K562 (cell line): Measurements from ENCODE around the gene SORL1-AS1.

ENCODE experiments used
- ATAC-seq: fragments of 200-7000 bp; cut with Tn5 transposase; 3 replicates; pipeline ENCODE4 v1.9.1; 2020; ENCODE audit warnings: moderate library complexity
- BruUV-seq: library from RNA; stranded (reverse); fragments of 400-500 nt; replicated peaks from 2 replicates; lab custom pipeline; 2021; lab: Mats Ljungman, UMichigan
- CTCF ChIA-PET: fragments of 300-600 bp; formaldehyde crosslinking; extraction: SDS; loops from one replicate; lab custom pipeline; 2021; ENCODE audit warnings: low intra/inter-chr PET ratio; lab: Yijun Ruan, JAX
- POLR2A ChIA-PET: fragments of 300-600, 350-650 bp; sonication (Branson Sonifier 250); formaldehyde crosslinking; extraction: SDS; loops from one replicate; lab custom pipeline; 2021; ENCODE audit warnings: antibody characterized with exemption, inconsistent platforms; lab: Yijun Ruan, JAX
- DNase-seq, 4 experiments: peaks; one replicate each; pipeline versions ENCODE4 v3.0.0 to v3.0.0-alpha.2; 2011 to 2018; ENCODE audit warnings: low spot score in 3 of 4, mixed read lengths in 3 of 4; ENCODE audit errors: extremely low read depth in 1 of 4
- FAIRE-seq: peaks from 2 replicates; lab custom pipeline; 2011; peaks lifted over from hg19 to GRCh38; lab: Jason Lieb, UNC
- H2AFZ ChIP-seq: 2 replicates; pipeline ENCODE4 v1.6.0; 2011; ENCODE audit warnings: low read depth, low read length, control low read depth, inconsistent platforms
- H3K27ac ChIP-seq: fragments of 200-600 bp; 3 replicates; pipeline ENCODE4 v1.8.0; 2011; ENCODE audit warnings: low read depth, mild to moderate bottlenecking, control low read depth, inconsistent platforms, low read length, moderate library complexity, mixed read lengths; ENCODE audit errors: extremely low read depth
- H3K27me3 ChIP-seq, 2 experiments: fragments of 300-600 bp in 1 of 2; 2 replicates in 1 of 2; 3 replicates in 1 of 2; pipeline versions ENCODE4 v1.6.0 to v1.8.0; 2011; ENCODE audit warnings: inconsistent platforms in 2 of 2, low read length in 2 of 2, mild to moderate bottlenecking in 1 of 2, mixed read lengths in 1 of 2, moderate library complexity in 1 of 2; ENCODE audit not compliant: control insufficient read depth in 2 of 2, insufficient read depth in 2 of 2
- H3K36me3 ChIP-seq: fragments of 300-600 bp; 3 replicates; pipeline ENCODE4 v1.8.0; 2011; ENCODE audit warnings: mild to moderate bottlenecking, low read length, inconsistent platforms; ENCODE audit not compliant: control insufficient read depth, insufficient read depth
- H3K4me1 ChIP-seq, 2 experiments: fragments of 200-600 bp in 1 of 2; replicated peaks in 1 of 2; 2 replicates in 1 of 2; 3 replicates in 1 of 2; pipeline versions ENCODE4 v1.5.1 to v1.8.0; 2011; ENCODE audit warnings: inconsistent platforms in 2 of 2, low read length in 2 of 2, mild to moderate bottlenecking in 1 of 2, mixed read lengths in 1 of 2, moderate library complexity in 1 of 2; ENCODE audit not compliant: control insufficient read depth in 2 of 2, insufficient read depth in 2 of 2
- H3K4me2 ChIP-seq: 2 replicates; pipeline ENCODE4 v1.6.1; 2011; ENCODE audit warnings: low read length, control low read depth, inconsistent platforms, mixed read lengths; ENCODE audit not compliant: insufficient read depth
- H3K4me3 ChIP-seq: fragments of 200-600 bp; sonication (generic), shearing (Covaris generic); 2 replicates; pipeline ENCODE4 v1.5.1; 2016; ENCODE audit warnings: control low read depth, inconsistent platforms
- H3K79me2 ChIP-seq: fragments of 200-600 bp; 3 replicates; pipeline ENCODE4 v1.8.0; 2011; ENCODE audit warnings: low read length, inconsistent platforms; ENCODE audit not compliant: control insufficient read depth, insufficient read depth
- H3K9ac ChIP-seq, 2 experiments: 2 replicates each; pipeline versions ENCODE4 v1.6.0 to v1.6.1; 2011; ENCODE audit warnings: low read depth in 2 of 2, low read length in 2 of 2, control low read depth in 1 of 2, inconsistent platforms in 1 of 2, mild to moderate bottlenecking in 1 of 2, mixed read lengths in 1 of 2; ENCODE audit not compliant: insufficient read depth in 1 of 2
- H3K9me1 ChIP-seq: one replicate; pipeline ENCODE4 v1.6.0; 2011; ENCODE audit warnings: inconsistent platforms, mild to moderate bottlenecking, low read length, moderate library complexity; ENCODE audit not compliant: control insufficient read depth, insufficient read depth
- H3K9me3 ChIP-seq: replicated peaks from 2 replicates; pipeline ENCODE4 v1.5.1; 2011; ENCODE audit warnings: low read depth, low read length, inconsistent platforms; ENCODE audit not compliant: control insufficient read depth, insufficient read depth
- H4K20me1 ChIP-seq: replicated peaks from 2 replicates; pipeline ENCODE4 v1.6.1; 2011; ENCODE audit warnings: low read length, inconsistent platforms, mixed read lengths; ENCODE audit not compliant: control insufficient read depth, insufficient read depth
- ATF7 ChIP-seq: fragments of 450-650 bp; IDR thresholded peaks from 2 replicates; pipeline ENCODE4 v1.7.1; 2014; ENCODE audit warnings: mild to moderate bottlenecking, moderate library complexity
- RBM39 ChIP-seq: fragments of 200-400 bp; formaldehyde crosslinking; optimal IDR thresholded peaks from 2 replicates; pipeline ENCODE3; 2018; ENCODE audit warnings: low read depth, low read length
- ZBTB7A ChIP-seq: IDR thresholded peaks from 2 replicates; pipeline ENCODE4 v1.6.1; 2011; ENCODE audit warnings: low read depth, mild to moderate bottlenecking, low read length, moderate library complexity, borderline replicate concordance; ENCODE audit not compliant: control insufficient read depth
- ZFP91 ChIP-seq: sonication (generic); formaldehyde crosslinking; IDR thresholded peaks from 2 replicates; pipeline ENCODE4 v1.8.0; 2022; ENCODE audit warnings: mild to moderate bottlenecking, missing genetic modification reagents
- ZNF165 ChIP-seq: fragments of 250-450 bp; sonication (Bioruptor Pico); IDR thresholded peaks from 2 replicates; pipeline ENCODE4 v1.4.0; 2020; ENCODE audit warnings: borderline replicate concordance
- ZNF280B ChIP-seq: fragments of 250-450 bp; sonication (Bioruptor Pico); IDR thresholded peaks from 2 replicates; pipeline ENCODE4 v1.5.1; 2021; ENCODE audit warnings: mild to moderate bottlenecking
- ZNF518B ChIP-seq: fragments of 250-450 bp; sonication (Bioruptor Pico); IDR thresholded peaks from 2 replicates; pipeline ENCODE4 v1.5.0; 2021; ENCODE audit warnings: mild to moderate bottlenecking, moderate library complexity
- ZNF764 ChIP-seq: fragments of 250-450 bp; sonication (Bioruptor Pico); IDR thresholded peaks from 2 replicates; pipeline ENCODE4 v1.4.0; 2020; ENCODE audit warnings: low read depth, mild to moderate bottlenecking, moderate library complexity
- WGBS: fragments of 100-300 bp; shearing (Covaris generic); methylation state at CpG from one replicate; pipeline ENCODE4 v1.1.6; 2016; ENCODE audit warnings: low coverage, mixed read lengths; ENCODE audit not compliant: insufficient coverage; ENCODE audit errors: missing lambda C conversion rate; 5-methylcytosine and 5-hydroxymethylcytosine counted together
- in situ Hi-C: fragments of 300-500 bp; cut with MboI; formaldehyde crosslinking; loops from 4 replicates; pipeline ENCODE4 v1.15.0; 2018; ENCODE audit warnings: inconsistent platforms, mixed read lengths
- intact Hi-C: fragments of 100-400 bp; cut with micrococcal nuclease; formaldehyde crosslinking; loops from 2 replicates; pipeline ENCODE4 v1.14.2; 2022

SORL1-AS1 gene

GRCh38 chr11:121476379-121477032, 23.7 kb upstream of the SORL1-AS1 start:
- Histone ChIP-seq H3K9me3 (no peaks in the 10 kb centered on the region), H3K4me1 (no peaks in the 10 kb centered on the region), H3K9me1 (no peaks in the 10 kb centered on the region), H3K9ac (no peak overlapping the region), H2AFZ (no peak overlapping the region), H3K27me3 (peaks cover 0 to 15% of the 10 kb centered on the region in 2 experiments; a peak in 2 of 5 replicates)
- intact Hi-C loops, result no loop called here
- WGBS, result 0% methylated on average over 4 of the region's 5 CpGs
- no peak for ATAC-seq
- FAIRE-seq, result no peak
- POLR2A ChIA-PET, result no interaction called here
- DNase-seq, result no peak
- TF ChIP-seq ZNF764 (CRISPR knock-in tag), result no peak
- TF ChIP-seq, all 486 proteins: peak for 0
- H3K4me2 ChIP-seq, result no peak overlapping the region
- H3K4me3 ChIP-seq, result no peak overlapping the region
- no TSS peak for BruUV-seq
- H3K36me3 ChIP-seq, result no peaks in the 10 kb centered on the region
- in situ Hi-C loops, result no loop called here
- no peaks in the 10 kb centered on the region for H4K20me1 ChIP-seq
- H3K79me2 ChIP-seq, result no peaks in the 10 kb centered on the region
- no peak overlapping the region for H3K27ac ChIP-seq
- CTCF ChIA-PET, result no interaction called here

GRCh38 chr11:121474680-121475079, 21.9 kb upstream of the SORL1-AS1 start:
- Histone ChIP-seq H3K4me2 (no peak overlapping the region), H3K4me1 (no peaks in the 10 kb centered on the region), H3K79me2 (no peaks in the 10 kb centered on the region), H3K27ac (no peak overlapping the region), H2AFZ (no peak overlapping the region), H3K36me3 (no peaks in the 10 kb centered on the region), H3K4me3 (no peak overlapping the region), H3K9ac (no peak overlapping the region), H3K9me3 (no peaks in the 10 kb centered on the region), H4K20me1 (no peaks in the 10 kb centered on the region), H3K27me3 (peaks cover 0 to 21% of the 10 kb centered on the region in 2 experiments; a peak in 2 of 5 replicates), H3K9me1 (no peaks in the 10 kb centered on the region)
- ChIA-PET CTCF (no interaction called here), POLR2A (no interaction called here)
- no peak for ATAC-seq
- WGBS, result 3% methylated on average over 7 of the region's 7 CpGs
- no peak for TF ChIP-seq ZBTB7A
- TF ChIP-seq ZNF518B (CRISPR knock-in tag), result no peak
- no peak for TF ChIP-seq ZNF165 (CRISPR knock-in tag)
- no peak for TF ChIP-seq ZFP91 (CRISPR knock-in tag)
- no peak for TF ChIP-seq RBM39
- no peak for TF ChIP-seq ZNF280B (CRISPR knock-in tag)
- TF ChIP-seq ATF7, result no peak
- no peak for DNase-seq
- in situ Hi-C loops, result no loop called here
- intact Hi-C loops, result no loop called here
- BruUV-seq, result no TSS peak
- FAIRE-seq, result no peak
